Measurements from ENCODE around the gene SPI1.
A peak's percentile ranks its signal among the peaks of the same experiment; 100 is the strongest.

Gene SPI1

DNA sequence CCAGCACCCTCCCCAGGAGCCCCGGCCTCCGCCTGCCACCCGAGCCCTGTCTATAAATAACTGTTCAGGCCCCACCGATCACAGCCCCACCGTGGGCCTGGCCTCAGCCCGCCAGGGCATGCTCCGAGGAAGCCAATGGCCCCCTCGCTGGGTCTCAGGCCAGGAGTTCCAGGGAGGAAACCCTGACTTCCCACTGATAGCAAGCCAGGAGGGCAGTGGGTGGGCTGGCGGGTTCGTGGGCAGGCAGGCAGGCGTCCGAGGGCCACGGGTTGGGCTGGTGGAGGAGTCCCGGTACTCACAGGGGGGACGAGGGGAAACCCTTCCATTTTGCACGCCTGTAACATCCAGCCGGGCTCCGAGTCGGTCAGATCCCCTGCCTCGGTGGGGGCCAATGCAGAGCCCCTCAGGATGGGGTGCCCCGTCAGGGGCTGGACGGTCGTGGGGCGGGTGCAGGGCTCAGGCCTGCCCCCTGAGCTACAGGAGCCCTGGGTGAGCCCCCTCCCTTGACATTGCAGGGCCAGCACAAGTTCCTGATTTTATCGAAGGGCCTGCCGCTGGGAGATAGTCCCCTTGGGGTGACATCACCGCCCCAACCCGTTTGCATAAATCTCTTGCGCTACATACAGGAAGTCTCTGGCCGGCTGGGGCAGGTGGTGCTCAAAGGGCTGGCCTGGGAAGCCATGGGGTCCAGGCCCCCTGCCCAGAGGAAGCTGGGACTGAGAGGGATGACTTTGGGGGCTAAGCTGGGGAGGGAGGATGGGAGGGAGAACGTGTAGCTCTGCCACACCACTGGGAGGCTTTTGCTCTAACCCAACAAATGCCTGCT lies at the start of gene SPI1:
Gene SPI1 (minus strand): TSS at position 538 of the 826 bp plus-strand sequence. CDS start 194 bp downstream, at position 344.
- no peak for DNase-seq

DNA sequence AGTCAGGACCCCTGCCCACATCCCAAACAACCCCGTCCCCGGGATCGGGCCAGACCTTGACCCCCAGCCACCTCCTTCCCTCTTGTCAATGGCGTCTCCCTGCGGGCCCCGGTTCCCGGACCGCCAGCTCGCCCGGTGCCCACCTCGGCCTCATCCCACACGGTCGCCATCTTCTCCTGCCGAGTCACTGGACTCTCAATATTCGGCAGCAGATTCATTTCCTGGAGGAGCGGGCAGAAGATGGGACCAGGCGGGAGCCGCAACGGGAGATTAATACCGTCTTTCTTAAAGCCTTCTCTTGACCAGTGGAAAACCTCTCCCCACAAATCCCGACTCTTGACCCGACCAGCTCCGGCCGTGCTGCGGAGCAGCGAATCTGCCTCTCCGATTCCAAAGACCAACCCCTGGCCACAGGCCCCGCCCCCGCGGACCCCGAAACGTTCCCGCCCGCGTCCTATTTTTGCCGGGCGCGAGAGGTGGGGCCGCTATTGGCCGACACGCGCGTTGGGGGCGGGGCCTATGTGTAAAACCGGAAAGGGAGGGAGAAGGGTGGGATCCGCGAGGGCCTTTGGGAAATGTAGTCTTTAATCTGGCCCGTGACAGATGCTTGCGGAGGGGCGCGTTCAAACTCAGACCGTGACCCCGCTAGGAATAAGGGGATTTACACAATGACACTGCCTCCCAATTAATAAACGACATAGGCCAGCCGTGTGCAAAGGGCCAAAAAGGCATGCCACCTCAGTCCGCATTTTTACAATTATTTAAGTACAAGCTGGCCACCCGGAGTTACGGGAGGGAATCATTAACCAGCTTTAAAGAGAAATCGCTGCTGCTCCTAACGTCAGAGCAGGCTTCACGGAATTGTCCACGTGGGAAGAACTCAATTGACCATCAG lies 48.0 kb upstream of the SPI1 start, which contains the start of gene PSMC3:
Gene PSMC3 (minus strand): TSS at position 378 of the 895 bp plus-strand sequence. CDS start 160 bp downstream, at position 218.
- DNase-seq = peak; percentile 96

GRCh38 chr11:47425611-47426010 lies 47.3 kb upstream of the SPI1 start:
- DNase-seq = no peak

GRCh38 chr11:47418454-47419259 lies 40.3 kb upstream of the SPI1 start:
- no peak for DNase-seq

DNA sequence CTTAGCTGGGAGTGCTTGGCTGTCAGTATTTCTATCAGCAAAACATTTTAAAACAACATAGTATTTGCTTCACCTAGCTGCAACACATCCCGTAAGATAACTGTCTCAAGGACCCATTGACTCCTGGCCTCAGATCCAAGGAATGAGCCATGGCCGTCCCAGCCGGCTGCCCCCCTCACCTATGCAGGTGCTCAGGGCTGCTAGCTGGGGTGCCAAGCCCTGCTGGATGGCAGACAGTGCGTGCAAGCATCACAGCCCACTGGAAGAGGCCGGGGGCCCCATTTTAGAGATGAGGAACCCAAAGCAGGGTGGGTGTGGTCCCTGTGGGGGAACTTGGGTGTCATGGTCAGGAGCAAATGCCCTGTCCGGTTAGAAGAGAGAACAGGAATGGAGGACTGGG lies 39.4 kb upstream of the SPI1 start:
- no peak for DNase-seq

- peak; percentile 52 for DNase-seq
Measured at GRCh38 chr11:47415949-47416472, 37.7 kb upstream of the SPI1 start.

GRCh38 chr11:47415091-47415854 lies 36.9 kb upstream of the SPI1 start:
- no peak for DNase-seq

DNA sequence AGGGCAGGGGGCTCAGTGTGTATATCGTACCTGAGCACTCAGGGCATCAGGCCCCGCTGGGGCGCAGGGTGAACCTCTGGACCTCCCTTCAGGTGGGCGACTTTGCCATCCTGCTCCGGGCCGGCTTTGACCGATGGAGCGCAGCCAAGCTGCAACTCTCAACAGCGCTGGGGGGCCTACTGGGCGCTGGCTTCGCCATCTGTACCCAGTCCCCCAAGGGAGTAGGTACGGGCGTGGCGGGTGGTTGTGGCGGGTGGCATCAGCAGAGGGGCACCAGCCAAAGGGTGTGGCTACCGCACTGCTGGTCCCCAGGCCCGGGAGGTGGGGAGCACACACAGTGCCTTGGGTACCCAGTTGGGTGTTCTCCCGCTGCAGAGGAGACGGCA lies 36.3 kb upstream of the SPI1 start:
- no peak for DNase-seq

DNA sequence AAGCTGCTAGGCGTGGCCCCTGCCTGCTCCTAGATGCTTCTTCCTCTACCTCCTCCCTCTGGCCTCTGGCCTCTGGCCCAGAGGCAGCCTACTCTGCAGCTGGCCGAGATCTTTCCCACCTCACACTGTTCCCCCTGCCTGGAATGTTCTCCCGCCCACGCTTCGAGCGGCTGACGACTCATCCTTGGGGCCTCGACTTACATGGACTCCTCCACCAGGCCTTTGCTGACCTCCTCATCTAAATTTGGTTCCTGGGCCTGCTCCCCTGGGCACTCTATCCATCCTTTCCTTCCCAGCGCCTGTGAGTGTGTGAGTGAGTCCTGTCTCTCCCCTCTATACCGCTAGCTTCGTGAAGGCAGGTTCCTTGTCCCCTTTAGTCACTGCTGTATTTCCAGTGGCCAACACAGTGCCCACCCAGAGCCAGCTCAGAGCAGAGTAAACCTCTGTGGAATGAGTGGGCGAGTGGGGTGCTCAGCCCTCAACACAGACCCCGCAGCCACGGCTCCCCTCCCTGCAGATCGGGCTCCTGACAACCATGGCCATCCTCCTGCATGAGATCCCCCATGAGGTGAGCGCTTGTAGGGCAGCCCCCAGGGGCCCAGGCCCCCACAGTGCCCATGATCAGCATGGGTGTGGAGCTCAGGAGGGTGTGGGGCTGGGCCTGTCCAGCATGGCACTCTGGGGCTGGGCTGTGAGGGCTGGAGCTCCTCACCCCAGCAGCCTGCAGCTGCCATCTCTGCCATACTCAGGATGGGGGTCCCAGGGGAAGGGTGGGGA lies 35.7 kb upstream of the SPI1 start:
- DNase-seq = no peak

DNA sequence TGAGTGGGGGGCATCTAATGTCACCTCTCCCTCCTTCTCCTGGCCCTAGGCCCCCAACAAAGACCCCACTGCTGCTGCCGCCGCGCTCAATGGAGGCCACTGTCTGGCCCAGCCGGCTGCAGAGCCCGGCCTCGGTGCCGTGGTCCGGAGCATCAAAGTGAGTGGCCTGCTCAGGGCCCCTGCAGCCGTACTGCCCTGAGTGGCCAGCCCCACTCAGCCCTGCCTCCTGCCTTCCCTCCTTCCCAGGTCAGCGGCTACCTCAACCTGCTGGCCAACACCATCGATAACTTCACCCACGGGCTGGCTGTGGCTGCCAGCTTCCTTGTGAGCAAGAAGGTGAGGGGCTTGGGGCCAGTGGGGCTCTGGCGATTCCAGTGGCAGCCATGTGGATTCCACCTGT lies 35.0 kb upstream of the SPI1 start:
- no peak for DNase-seq

DNA sequence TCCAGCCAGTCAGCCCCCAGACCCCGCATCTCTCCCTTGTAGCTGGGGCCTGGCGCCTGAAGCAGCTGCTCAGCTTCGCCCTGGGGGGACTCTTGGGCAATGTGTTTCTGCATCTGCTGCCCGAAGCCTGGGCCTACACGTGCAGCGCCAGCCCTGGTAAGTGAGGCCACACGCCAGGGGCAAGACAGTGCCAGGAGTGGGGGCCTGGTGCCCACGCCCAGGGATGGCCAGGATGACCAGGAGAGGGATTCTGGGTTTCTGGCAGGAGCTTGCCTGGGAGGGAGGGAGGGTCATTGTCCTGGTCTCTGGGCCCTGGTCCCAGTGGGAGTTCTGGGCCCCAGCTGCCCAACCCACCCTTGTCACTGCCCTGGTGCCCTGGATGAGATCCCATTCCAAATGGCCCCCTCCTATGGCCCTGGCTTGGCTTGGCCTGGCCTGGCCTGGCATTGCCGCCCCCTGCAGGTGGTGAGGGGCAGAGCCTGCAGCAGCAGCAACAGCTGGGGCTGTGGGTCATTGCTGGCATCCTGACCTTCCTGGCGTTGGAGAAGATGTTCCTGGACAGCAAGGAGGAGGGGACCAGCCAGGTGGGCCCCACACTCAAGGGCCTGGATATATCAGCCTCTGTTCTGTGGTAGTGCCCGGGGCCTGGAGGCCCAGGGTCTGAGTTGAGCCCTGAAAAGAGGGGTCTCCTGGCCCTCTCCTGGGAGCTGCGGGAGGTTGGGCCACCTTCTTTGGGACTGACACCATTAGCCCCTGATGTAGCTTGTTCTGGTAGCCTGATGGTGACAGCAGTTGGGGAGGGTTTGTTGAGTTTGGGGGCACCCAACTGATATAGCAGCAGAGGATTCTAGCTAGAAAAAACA lies 33.8 kb upstream of the SPI1 start:
- no peak for DNase-seq

GRCh38 chr11:47410370-47411264 lies 32.3 kb upstream of the SPI1 start:
- DNase-seq = no peak

DNA sequence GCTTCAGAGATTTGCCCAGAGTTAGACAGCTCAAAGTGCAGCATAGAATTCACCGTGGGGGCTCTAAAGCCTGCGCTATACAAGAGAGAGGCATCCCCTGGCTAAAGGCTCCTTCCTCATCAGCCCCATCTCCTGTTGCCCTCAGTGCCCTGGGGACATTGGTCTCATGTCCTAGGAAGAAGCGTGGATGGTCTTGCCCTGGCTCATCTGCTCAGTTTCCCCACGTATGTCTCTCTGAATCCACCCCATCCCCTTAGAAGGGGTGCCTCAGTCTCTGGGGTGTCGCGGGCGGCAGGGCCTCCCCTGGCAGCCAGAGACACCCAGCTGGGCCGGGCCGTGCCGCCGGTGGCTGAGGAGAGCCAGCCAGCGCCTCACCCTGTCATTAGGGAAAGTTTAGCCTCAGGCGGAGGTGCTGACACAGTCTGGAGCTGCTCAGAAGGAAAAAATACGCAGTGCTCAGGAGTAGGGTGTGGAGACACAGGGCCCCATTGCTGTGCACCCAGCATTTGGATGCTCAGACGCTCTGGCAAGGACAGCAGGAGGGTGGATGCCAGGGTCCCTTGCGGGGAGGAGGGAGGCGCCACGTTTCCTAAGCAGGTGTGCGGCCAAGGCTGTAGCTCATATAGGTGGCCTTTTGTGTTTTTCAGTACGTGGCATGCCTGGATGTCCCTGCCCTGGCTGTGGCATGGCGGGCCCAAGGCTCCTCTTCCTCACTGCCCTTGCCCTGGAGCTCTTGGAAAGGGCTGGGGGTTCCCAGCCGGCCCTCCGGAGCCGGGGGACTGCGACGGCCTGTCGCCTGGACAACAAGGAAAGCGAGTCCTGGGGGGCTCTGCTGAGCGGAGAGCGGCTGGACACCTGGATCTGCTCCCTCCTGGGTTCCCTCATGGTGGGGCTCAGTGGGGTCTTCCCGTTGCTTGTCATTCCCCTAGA lies 31.4 kb upstream of the SPI1 start:
- DNase-seq = no peak

- DNase-seq = no peak
Measured at GRCh38 chr11:47408598-47409439, 30.5 kb upstream of the SPI1 start.

DNA sequence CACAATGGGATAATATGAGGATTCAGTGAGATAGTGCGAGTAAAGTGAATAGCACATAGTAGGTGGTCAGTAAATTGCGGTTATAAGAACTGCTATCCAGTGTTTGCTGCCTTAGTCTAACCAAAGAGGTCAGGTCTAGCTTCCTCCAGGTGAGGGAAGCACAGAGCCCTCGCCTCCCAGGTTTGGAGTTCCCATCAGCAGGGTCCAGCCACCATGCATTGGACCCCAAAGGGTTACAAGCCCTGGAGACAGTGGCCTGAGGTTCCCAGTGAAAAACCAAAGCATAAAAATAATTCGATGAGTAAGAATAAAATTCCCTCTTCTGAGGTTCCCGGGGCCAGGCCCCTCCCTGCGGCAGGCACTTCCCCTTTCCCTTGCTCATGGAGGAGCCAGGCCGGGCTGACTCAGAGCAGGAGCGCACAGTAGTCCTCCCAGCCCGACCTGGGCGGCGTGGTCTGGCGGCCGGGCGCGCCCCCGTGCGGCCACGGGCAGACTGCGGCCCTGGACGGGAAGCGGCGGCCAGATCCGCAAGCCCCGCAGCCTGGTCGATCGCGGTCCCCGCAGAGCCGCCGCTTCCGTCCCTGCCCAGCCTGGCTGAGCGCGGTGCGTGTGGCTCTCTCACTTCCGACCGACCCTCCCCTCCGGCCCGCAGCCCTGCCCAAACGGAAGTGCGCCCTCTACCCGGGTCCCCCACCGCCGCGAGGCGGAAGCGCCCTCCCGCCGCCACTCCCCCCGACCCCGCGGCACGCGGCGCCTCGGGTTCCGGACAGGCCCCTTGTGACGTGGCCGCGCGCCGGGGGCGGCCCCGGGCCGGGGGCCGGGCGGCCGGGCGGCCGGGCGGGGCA lies 29.6 kb upstream of the SPI1 start, which contains the start of gene SLC39A13:
Gene SLC39A13 (plus strand): TSS at position 845 of the 845 bp plus-strand sequence. CDS start 1,505 bp downstream, outside the sequence.
- peak; percentile 87 for DNase-seq
